Measurements from ENCODE around the gene NAP1L4. TPM values are rescaled to one million over a fixed set of nuclear protein-coding genes. Genes with fewer than 3 reads are reported as not detected.
A peak's percentile ranks its signal among the peaks of the same experiment; 100 is the strongest.

The NAP1L4 gene
- total RNA-seq, 1 donor from 2014 or later, result 109 TPM

DNA sequence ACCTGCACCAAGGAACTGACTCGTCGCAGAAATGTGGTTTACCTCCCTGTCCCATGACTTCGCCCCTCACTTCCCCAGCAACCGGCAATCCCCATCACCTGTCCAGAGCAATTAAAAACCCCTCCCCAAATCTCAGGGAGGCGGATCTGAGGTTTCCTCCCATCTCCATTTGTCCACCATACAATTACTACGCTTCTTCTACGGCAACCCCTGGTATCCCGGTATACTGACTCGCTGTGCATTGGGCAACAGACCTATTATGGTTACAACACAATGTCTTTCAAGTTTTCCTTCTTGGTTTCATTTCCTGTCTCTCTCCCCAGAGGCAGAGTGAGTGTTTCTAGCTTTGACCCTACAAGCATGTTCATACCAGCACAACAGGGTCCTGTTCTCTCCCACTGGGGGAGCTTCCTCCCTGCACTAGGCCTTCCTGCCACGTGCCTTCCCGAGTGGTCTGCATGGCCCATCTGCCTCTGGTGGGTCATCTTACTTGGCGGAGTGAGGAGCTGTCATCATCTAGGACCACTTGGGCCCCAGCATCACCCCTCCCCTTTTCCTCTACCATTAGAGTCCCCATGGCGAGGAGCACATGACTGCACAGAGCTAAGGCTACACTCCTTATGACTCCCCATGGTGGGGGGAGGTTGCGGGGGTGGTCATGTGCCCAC, 30.3 kb upstream of the NAP1L4 start:
- Histone ChIP-seq H3K27me3 (ENCODE audit: control insufficient read depth, insufficient read depth, low read length) (no peaks in the 10 kb centered on the region), H3K4me3 (ENCODE audit: low read depth, low read length) (no peak overlapping the region), H3K36me3 (ENCODE audit: control insufficient read depth, insufficient read depth, low read length) (peaks cover 7% of the 10 kb centered on the region)
- TF ChIP-seq, protein P1, sequence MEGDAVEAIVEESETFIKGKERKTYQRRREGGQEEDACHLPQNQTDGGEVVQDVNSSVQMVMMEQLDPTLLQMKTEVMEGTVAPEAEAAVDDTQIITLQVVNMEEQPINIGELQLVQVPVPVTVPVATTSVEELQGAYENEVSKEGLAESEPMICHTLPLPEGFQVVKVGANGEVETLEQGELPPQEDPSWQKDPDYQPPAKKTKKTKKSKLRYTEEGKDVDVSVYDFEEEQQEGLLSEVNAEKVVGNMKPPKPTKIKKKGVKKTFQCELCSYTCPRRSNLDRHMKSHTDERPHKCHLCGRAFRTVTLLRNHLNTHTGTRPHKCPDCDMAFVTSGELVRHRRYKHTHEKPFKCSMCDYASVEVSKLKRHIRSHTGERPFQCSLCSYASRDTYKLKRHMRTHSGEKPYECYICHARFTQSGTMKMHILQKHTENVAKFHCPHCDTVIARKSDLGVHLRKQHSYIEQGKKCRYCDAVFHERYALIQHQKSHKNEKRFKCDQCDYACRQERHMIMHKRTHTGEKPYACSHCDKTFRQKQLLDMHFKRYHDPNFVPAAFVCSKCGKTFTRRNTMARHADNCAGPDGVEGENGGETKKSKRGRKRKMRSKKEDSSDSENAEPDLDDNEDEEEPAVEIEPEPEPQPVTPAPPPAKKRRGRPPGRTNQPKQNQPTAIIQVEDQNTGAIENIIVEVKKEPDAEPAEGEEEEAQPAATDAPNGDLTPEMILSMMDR (IDR thresholded peaks at IDR 0.05; ENCODE audit: insufficient read depth, low read length, poor library complexity, severe bottlenecking), result no peak
- no peak for DNase-seq (ENCODE audit: low read depth)

DNA sequence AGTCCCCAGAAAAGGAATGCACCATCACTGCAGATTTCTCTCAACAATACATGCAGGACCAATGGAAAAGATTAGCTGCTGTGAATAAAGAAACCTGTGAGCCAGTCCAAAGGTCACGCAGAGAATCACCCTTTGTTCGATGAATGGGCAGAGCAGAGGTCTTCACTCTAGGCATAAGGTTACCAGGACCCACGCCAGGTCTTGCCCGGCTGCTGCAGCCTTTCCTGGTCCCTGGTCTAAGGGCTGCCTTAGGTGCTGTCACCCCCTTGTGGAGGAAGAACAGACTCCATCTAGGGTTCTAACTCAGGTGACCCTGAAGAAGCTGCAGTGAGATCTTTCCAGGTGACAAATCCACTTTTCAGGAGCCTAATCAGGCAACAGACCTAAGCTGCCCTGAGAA, 29.0 kb upstream of the NAP1L4 start:
- H3K36me3 ChIP-seq (ENCODE audit: control insufficient read depth, insufficient read depth, low read length), result peaks cover 8% of the 10 kb centered on the region
- DNase-seq (ENCODE audit: low read depth), result no peak
- no peaks in the 10 kb centered on the region for H3K27me3 ChIP-seq (ENCODE audit: control insufficient read depth, insufficient read depth, low read length)
- no peak overlapping the region for H3K4me3 ChIP-seq (ENCODE audit: low read depth, low read length)
- TF ChIP-seq, protein P1 (IDR thresholded peaks at IDR 0.05; ENCODE audit: insufficient read depth, low read length, poor library complexity, severe bottlenecking), result peak; percentile 84

DNA sequence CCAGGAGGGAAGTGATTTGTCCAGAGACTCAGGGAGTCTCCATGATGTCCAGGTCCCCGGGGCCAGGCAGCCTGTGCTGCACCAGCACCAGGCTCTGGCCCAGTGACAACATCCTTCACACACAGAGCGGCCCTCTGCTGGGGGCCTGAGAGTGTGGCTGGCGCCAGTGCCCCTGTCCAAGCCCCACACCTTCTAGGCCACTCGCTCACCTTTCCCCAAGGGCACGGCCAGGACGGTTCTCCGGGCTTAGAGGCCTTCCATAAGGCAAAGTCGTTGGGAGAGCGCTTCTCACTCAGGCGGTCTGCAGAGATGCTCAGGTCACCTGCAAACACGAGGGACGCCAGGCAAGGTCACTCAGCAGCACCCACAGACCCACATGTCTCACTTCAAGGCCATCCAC, 27.9 kb upstream of the NAP1L4 start:
- no peak overlapping the region for H3K4me3 ChIP-seq (ENCODE audit: low read depth, low read length)
- H3K27me3 ChIP-seq (ENCODE audit: control insufficient read depth, insufficient read depth, low read length), result no peaks in the 10 kb centered on the region
- DNase-seq (ENCODE audit: low read depth), result no peak
- H3K36me3 ChIP-seq (ENCODE audit: control insufficient read depth, insufficient read depth, low read length), result peaks cover 8% of the 10 kb centered on the region
- TF ChIP-seq, protein P1 (IDR thresholded peaks at IDR 0.05; ENCODE audit: insufficient read depth, low read length, poor library complexity, severe bottlenecking), result no peak

DNA sequence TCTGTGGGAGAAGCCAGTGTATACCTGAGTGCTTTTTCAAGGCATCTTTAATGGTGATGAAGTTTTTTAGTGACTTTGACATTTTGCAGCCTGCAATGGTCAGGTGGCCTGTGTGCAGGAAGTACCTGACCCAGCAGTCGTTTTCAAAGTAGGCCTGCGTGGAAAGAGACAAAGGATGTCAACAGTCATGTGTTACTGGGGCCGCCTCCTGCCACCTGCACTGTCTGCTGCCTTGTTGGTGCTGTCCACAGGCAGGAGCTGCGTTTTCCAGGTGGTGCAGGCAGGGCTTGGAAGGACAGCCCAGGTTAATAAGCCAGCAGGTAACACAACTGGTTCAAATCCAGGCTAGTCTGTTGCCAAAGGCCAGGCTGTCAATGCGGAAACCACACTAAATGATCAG, 26.5 kb upstream of the NAP1L4 start:
- DNase-seq (ENCODE audit: low read depth), result no peak
- Histone ChIP-seq H3K27me3 (ENCODE audit: control insufficient read depth, insufficient read depth, low read length) (no peaks in the 10 kb centered on the region), H3K36me3 (ENCODE audit: control insufficient read depth, insufficient read depth, low read length) (peaks cover 8% of the 10 kb centered on the region), H3K4me3 (ENCODE audit: low read depth, low read length) (no peak overlapping the region)
- TF ChIP-seq, protein P1 (IDR thresholded peaks at IDR 0.05; ENCODE audit: insufficient read depth, low read length, poor library complexity, severe bottlenecking), result no peak

DNA sequence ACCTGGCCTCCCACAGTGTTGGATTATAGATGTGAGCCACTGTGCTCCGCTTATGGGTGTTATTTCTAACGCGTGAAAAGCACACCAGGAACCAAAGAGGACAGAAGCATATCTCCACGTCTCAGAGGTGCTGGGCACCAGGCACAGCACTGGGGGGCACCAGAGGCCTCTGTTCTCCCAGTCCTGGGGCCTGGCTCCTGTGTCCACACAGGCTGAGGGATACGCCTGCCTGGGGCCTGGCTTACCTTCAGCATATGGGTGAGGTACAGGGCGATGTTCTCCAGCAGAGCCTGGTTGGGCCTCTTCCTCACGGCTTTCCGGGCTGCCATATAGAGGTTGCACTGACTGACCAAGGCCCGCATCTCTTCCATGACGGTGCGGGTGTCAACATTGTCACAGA, 24.7 kb upstream of the NAP1L4 start:
- no peaks in the 10 kb centered on the region for H3K27me3 ChIP-seq (ENCODE audit: control insufficient read depth, insufficient read depth, low read length)
- TF ChIP-seq, protein P1 (IDR thresholded peaks at IDR 0.05; ENCODE audit: insufficient read depth, low read length, poor library complexity, severe bottlenecking), result no peak
- peaks cover 7% of the 10 kb centered on the region for H3K36me3 ChIP-seq (ENCODE audit: control insufficient read depth, insufficient read depth, low read length)
- DNase-seq (ENCODE audit: low read depth), result no peak
- no peak overlapping the region for H3K4me3 ChIP-seq (ENCODE audit: low read depth, low read length)

DNA sequence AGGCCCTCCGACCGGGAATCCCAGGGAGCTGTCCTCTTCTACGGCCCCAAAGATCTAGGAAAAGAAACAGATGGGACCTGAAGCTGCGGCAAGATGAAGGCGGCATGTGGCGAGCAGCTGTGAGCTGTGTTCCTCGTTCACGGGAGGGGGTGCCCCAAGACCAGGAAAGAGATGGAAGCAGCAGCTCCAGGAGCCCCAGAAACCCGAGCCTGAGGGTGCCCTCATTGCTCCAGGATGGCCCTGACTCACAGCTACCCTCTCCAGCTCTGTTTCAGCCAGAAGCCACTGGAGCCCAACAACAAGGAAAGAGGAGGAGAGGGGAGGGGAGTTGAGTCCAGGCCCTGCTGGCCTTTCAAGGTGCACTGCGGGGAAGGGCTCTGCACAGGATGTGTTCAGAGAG, 23.7 kb upstream of the NAP1L4 start:
- H3K27me3 ChIP-seq (ENCODE audit: control insufficient read depth, insufficient read depth, low read length), result no peaks in the 10 kb centered on the region
- TF ChIP-seq, protein P1 (IDR thresholded peaks at IDR 0.05; ENCODE audit: insufficient read depth, low read length, poor library complexity, severe bottlenecking), result no peak
- DNase-seq (ENCODE audit: low read depth), result no peak
- H3K36me3 ChIP-seq (ENCODE audit: control insufficient read depth, insufficient read depth, low read length), result peaks cover 7% of the 10 kb centered on the region
- H3K4me3 ChIP-seq (ENCODE audit: low read depth, low read length), result no peak overlapping the region

All from kidney epithelial cell (primary cell).